Activated CD4-positive, alpha-beta T cell treated with anti-CD3 and anti-CD28 coated beads for 36 hours (primary cell): ENCODE data around the gene SOWAHB. TPM values are rescaled to one million over a fixed set of nuclear protein-coding genes. Genes with fewer than 3 reads are reported as not detected.

Experiments used
- ATAC-seq: fragments of 200-7000 bp; cut with Tn5 transposase; one replicate; pipeline ENCODE4 v1.10.0; 2021; ENCODE audit warnings: mild to moderate bottlenecking, moderate library complexity
- CTCF ChIA-PET: fragments of 350-600 bp; sonication (Branson Sonifier 250); formaldehyde crosslinking; loops from one replicate; lab custom pipeline; 2021; ENCODE audit warnings: antibody characterized with exemption; lab: Charles Lee
- POLR2A ChIA-PET: fragments of 350-600 bp; sonication (Branson Sonifier 250); formaldehyde crosslinking; loops from one replicate; lab custom pipeline; 2021; ENCODE audit warnings: antibody characterized with exemption, inconsistent platforms; lab: Charles Lee
- DNase-seq: peaks from one replicate; pipeline ENCODE4 v3.0.0-alpha.2; 2020
- H3K27ac Mint-ChIP-seq: one replicate; pipeline ENCODE4 v1.8.0; 2021; ENCODE audit warnings: mixed read lengths
- H3K27me3 Mint-ChIP-seq: one replicate; pipeline ENCODE4 v1.8.0; 2021; ENCODE audit warnings: mixed read lengths
- H3K36me3 Mint-ChIP-seq: one replicate; pipeline ENCODE4 v1.8.0; 2021; ENCODE audit warnings: low read depth, mixed read lengths
- H3K4me1 Mint-ChIP-seq: one replicate; pipeline ENCODE4 v1.8.0; 2021; ENCODE audit warnings: mixed read lengths
- H3K4me3 Mint-ChIP-seq: one replicate; pipeline ENCODE4 v1.8.0; 2021; ENCODE audit warnings: mild to moderate bottlenecking, moderate library complexity, mixed read lengths
- H3K9me3 Mint-ChIP-seq: one replicate; pipeline ENCODE4 v1.8.0; 2021; ENCODE audit warnings: low read depth, mixed read lengths
- intact Hi-C, 2 experiments: fragments of 100-400 bp; cut with DNase I in 1 of 2; cut with micrococcal nuclease in 1 of 2; formaldehyde crosslinking; loops; one replicate each; pipeline versions ENCODE4 v1.14.2 to v1.15.1; 2022 to 2024; cut with DNase I, micrococcal nuclease
- total RNA-seq, 2 experiments: library from RNA; stranded (reverse); gene quantifications; one replicate each; pipeline ENCODE4 v1.2.3, GENCODE V29; 2021

The SOWAHB gene, protein sequence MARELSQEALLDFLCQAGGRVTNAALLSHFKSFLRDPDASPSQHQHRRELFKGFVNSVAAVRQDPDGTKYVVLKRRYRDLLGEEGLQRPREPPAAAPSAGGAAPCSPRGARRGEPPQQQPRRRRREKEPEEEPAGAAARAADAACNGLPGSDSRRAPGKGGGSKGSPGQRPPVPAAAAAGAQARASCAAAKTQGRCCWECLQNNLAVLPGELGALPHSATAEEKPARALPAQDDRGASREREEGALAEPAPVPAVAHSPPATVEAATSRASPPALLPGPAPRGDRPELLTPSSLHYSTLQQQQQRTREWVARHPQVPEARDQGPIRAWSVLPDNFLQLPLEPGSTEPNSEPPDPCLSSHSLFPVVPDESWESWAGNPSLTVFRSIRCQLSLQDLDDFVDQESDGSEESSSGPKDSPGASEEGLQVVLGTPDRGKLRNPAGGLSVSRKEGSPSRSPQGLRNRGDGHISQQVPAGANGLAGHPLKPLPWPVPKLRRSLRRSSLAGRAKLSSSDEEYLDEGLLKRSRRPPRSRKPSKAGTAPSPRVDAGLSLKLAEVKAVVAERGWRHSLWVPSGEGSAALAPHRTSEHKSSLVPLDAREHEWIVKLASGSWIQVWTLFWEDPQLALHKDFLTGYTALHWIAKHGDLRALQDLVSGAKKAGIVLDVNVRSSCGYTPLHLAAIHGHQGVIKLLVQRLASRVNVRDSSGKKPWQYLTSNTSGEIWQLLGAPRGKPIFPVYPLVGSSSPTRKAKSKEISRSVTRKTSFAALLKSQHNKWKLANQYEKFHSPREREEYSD
- not detected for total RNA-seq

DNA sequence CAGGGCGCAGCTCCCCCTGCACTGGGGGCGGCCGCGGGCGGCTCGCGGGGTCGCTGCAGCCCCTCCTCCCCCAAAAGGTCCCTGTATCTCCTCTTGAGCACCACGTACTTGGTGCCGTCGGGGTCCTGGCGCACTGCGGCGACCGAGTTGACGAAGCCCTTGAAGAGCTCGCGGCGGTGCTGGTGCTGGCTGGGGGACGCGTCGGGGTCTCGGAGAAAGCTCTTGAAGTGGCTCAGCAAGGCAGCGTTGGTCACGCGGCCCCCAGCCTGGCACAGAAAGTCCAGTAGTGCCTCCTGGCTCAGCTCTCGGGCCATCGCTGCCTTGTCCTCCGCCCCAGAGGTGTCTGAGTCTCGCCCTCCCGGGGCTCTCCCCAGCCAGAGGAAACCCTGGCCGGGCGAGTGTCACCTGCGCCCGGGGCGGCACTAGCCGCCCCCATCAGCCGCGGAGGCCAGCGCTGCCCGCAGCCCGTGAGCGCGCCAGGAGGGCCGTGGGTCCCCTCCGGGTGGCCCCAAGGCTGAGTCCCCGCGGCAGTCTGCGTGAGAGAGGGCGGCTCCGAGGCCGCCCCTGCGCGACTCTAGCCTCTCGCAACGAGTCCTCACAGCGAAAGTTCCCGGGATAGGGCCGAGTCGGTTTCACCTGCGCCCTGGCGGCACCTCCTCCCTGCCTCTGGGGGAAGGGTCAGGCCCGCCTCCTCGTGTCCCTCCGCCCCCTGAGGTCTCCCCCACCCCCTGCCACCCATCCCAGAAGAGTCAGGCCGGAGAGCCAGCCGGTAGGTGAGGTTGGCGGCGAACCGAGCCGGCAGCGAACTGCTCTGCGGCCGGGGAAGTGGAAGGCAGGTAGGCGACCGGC lies at the start of gene SOWAHB:
SOWAHB (minus strand) TSS at position 609 of the 849 bp plus-strand sequence; CDS start at position 314, 295 bp downstream.
- no peaks in the 10 kb centered on the region for H3K9me3 Mint-ChIP-seq
- CTCF ChIA-PET = interaction anchor here (0.6 to 1.0 kb wide), 2 partner anchors 99 to 137 kb away, joined by 3 read pairs; no protein-coding TSS in a partner anchor
- no peak within 1 kb of the TSS for H3K27ac Mint-ChIP-seq

DNA sequence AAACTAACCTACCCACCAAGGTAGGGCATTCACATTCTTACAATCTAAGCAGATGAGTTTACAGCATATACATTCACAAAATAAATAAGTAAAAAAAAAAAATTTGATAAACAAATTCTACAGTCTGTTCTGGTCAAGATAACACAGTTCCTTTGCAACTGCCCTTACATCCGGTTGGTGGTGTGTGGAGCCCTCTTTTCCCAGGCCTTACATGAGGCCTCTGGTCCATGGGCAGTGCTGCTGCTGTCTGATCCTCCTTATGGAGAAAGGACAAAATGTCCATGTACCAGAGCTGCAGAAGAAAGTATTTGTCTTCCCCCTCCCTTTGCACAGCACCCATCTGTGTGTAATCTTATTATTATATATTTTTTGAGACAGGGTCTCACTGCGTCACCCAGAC lies 49.4 kb upstream of the SOWAHB start:
- Mint-ChIP-seq H3K27ac (no peak overlapping the region), H3K9me3 (no peaks in the 10 kb centered on the region), H3K27me3 (peaks cover 16% of the 10 kb centered on the region), H3K4me3 (no peak overlapping the region), H3K4me1 (peaks cover 11% of the 10 kb centered on the region), H3K36me3 (no peaks in the 10 kb centered on the region)
- ATAC-seq = no peak
- DNase-seq = no peak
- POLR2A ChIA-PET = no interaction called here
- CTCF ChIA-PET = interaction anchor here (0.5 kb wide), 1 partner anchor 1159 kb away, joined by 3 read pairs; no protein-coding TSS in a partner anchor
- intact Hi-C loops = no loop called here

More for the DNA sequence above, at the start of gene SOWAHB:
- peak; percentile 67 for ATAC-seq
- peaks cover 9% of the 10 kb centered on the region for H3K4me1 Mint-ChIP-seq
- intact Hi-C loops = loop anchor here in 1 of 2 experiments (5.0 kb wide), 2 partner anchors 145 to 305 kb away; no protein-coding TSS in a partner anchor
- POLR2A ChIA-PET = no interaction called here
- H3K4me3 Mint-ChIP-seq = peak within 1 kb of the TSS; percentile 56
- H3K27me3 Mint-ChIP-seq = peaks cover 39% of the 10 kb centered on the region
- peak; percentile 45 for DNase-seq
- H3K36me3 Mint-ChIP-seq = no peaks in the 10 kb centered on the region

DNA sequence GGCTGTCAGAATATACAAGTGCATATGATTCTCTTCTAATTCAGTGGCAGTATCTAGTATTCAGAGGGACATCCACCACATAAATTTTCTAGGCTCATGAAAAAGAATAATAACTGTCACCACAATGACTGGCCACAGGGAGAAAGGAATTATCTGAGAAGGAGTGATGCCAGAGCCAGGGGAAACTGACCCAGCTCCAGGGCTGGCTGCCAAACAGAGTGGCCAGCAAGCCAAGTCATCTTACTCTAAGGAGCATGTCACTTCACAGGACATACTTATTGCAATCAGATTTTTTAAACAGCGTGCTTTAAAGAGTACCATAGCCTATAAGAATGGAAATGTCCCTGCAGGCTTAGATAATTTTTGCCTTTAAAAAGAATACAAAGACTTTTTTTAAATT lies 45.8 kb upstream of the SOWAHB start:
- DNase-seq = no peak
- no peaks in the 10 kb centered on the region for H3K36me3 Mint-ChIP-seq
- intact Hi-C loops = loop anchor here in 1 of 2 experiments (5.0 kb wide), 1 partner anchor 259 kb away; no protein-coding TSS in a partner anchor
- peaks cover 3% of the 10 kb centered on the region for H3K4me1 Mint-ChIP-seq
- H3K9me3 Mint-ChIP-seq = no peaks in the 10 kb centered on the region
- H3K4me3 Mint-ChIP-seq = no peak overlapping the region
- ChIA-PET CTCF (no interaction called here), POLR2A (no interaction called here)
- peaks cover 7% of the 10 kb centered on the region for H3K27me3 Mint-ChIP-seq
- no peak for ATAC-seq
- no peak overlapping the region for H3K27ac Mint-ChIP-seq

DNA sequence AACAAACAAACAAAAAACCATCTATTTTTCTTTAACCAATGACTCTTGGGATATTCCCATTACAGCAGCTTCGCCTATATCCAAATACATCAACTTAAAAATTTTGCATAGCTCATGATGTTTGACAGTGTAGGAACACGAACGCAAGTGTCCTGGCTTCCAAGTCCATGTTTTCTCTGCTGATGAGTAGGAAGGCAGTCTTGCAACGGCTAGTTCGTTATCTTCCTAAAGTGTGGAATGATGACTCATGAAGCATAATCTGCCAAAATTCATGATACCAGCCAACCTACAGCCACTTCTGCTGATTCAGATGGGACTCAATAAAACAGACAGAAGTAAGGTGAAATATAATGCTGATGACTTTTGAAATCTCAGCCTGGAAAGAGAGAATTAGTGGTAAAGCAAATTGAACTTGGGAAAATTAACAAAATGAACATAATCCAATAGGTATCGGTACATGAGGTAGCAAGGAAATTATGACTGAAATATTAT lies 45.2 kb upstream of the SOWAHB start:
- POLR2A ChIA-PET = no interaction called here
- Mint-ChIP-seq H3K4me1 (no peaks in the 10 kb centered on the region), H3K9me3 (no peaks in the 10 kb centered on the region), H3K36me3 (no peaks in the 10 kb centered on the region), H3K27ac (no peak overlapping the region), H3K4me3 (no peak overlapping the region), H3K27me3 (peaks cover 2% of the 10 kb centered on the region)
- intact Hi-C loops = loop anchor here in 1 of 2 experiments (5.0 kb wide), 1 partner anchor 259 kb away; no protein-coding TSS in a partner anchor
- DNase-seq (no peak), ATAC-seq (no peak)
- CTCF ChIA-PET = no interaction called here

DNA sequence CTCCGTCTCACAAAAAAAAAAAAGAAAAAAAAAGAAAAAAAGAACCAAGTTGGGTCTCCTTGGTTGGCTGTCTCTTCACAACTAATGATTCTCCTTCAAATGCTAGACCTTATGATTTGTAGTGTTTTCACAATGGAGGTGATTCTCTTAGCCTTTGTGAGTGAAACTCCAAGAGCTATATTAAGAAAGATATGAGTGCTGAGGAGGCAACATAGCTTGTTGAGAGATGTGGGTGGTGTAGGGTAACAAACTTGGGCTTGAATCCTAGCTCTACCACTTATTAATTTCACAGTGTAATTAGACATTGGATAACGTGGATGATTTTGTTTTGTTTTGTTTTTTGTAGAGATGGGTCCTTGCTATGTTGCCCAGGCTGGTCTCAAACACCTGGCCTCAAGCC lies 41.2 kb upstream of the SOWAHB start:
- no peak overlapping the region for H3K4me3 Mint-ChIP-seq
- no peak for DNase-seq
- no peak for ATAC-seq
- intact Hi-C loops = no loop called here
- peaks cover 2% of the 10 kb centered on the region for H3K4me1 Mint-ChIP-seq
- CTCF ChIA-PET = no interaction called here
- no peaks in the 10 kb centered on the region for H3K27me3 Mint-ChIP-seq
- no peaks in the 10 kb centered on the region for H3K36me3 Mint-ChIP-seq
- POLR2A ChIA-PET = no interaction called here
- peaks cover 3% of the 10 kb centered on the region for H3K9me3 Mint-ChIP-seq
- no peak overlapping the region for H3K27ac Mint-ChIP-seq

DNA sequence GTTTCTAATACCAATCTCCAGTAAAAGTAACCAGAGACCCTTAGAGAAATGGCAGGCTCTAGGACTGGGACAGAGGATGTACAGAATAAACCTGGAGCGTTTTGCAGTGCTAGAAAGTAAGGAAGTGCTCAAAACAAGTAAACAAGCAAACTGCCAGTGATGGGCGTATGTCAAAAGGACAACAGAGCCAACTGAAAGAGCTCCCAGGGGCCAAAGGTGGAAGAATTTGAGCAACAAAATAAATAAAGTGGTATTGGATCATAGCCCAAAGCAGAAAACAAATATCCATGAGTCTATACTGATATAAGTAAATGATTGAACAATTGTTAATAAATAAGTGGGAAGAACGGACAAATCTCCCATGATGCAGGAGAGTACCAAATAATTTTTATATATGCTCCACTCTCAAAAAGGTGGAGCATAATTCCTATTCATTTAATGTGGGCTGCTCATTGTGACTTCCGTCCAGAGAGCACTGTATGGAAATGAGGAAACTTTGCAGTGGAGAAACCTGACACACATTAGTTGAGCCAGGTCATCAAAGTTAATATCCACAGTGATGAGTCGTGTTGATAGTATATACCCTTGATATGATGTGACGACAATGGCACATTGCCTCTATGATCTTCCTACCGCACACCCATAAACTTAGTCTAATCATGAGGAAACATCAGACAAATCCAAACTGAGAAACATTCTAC lies 33.8 kb upstream of the SOWAHB start:
- POLR2A ChIA-PET = no interaction called here
- Mint-ChIP-seq H3K4me1 (peaks cover under 1% of the 10 kb centered on the region), H3K9me3 (peaks cover 3% of the 10 kb centered on the region), H3K27me3 (peaks cover 2% of the 10 kb centered on the region), H3K4me3 (no peak overlapping the region), H3K36me3 (no peaks in the 10 kb centered on the region), H3K27ac (no peak overlapping the region)
- ATAC-seq (no peak), DNase-seq (no peak)
- CTCF ChIA-PET = no interaction called here
- intact Hi-C loops = no loop called here

DNA sequence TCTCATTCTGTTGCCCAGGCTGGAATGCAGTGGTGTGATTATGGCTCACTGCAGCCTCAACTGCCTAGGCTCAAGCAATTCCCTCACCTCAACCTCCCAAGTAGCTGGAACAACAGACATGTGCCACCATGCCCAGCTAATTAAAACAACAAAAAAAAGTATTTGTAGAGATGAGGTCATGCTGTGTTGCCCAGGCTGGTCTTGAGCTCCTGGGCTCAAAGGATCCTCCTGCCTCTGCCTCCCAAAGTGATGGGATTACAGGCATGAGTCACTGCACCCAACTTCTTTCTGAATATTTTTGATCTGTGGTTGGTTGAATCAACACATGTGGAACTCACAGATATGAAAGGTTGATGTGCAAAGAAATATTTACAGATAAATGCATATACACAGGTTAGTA lies 33.1 kb upstream of the SOWAHB start:
- Mint-ChIP-seq H3K27me3 (peaks cover 2% of the 10 kb centered on the region), H3K36me3 (no peaks in the 10 kb centered on the region), H3K4me1 (no peaks in the 10 kb centered on the region), H3K4me3 (no peak overlapping the region), H3K9me3 (no peaks in the 10 kb centered on the region), H3K27ac (no peak overlapping the region)
- CTCF ChIA-PET = no interaction called here
- intact Hi-C loops = no loop called here
- no peak for DNase-seq
- POLR2A ChIA-PET = no interaction called here
- ATAC-seq = no peak

DNA sequence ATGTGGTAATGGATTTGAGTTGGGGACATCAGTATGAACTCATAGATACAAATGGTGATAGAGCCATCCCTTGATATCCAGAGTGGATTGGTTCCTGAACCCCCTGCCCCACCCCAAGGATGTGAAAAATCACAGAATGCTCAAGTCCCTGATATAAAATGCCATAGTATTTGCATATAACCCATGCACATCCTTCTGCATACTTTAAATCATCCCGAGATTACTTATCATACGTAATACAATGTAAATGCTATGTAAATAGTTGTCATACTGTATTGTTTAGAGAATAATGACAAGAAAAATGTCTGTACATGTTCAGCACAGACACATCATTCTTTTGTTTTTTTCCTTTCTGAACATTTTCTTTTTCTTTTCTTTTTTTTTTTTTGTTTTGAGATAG lies 32.7 kb upstream of the SOWAHB start:
- Mint-ChIP-seq H3K36me3 (no peaks in the 10 kb centered on the region), H3K4me3 (no peak overlapping the region), H3K27ac (no peak overlapping the region), H3K9me3 (no peaks in the 10 kb centered on the region), H3K4me1 (no peaks in the 10 kb centered on the region), H3K27me3 (peaks cover 2% of the 10 kb centered on the region)
- ChIA-PET POLR2A (no interaction called here), CTCF (no interaction called here)
- intact Hi-C loops = no loop called here
- no peak for DNase-seq
- no peak for ATAC-seq

DNA sequence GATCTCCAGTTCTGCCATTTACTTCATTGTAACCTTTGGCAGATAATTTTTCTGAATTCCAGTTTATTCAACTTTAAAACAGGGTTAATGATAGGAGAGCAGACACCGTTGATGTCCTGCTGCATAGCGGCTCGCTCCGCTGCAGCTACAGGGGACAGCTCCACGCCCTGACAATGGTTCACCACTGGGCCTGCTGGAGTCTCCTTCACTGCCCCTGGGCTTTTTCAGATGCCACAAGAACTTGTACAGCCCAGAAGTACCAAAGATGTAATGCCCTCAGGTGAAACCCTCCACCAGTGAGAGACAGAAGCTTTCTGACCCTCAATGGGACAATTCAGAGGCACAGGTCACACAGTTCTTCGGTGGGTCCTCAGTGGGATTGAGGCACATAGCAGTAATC lies 28.9 kb upstream of the SOWAHB start:
- Mint-ChIP-seq H3K36me3 (no peaks in the 10 kb centered on the region), H3K27me3 (peaks cover 2% of the 10 kb centered on the region), H3K4me3 (no peak overlapping the region), H3K27ac (no peak overlapping the region), H3K4me1 (no peaks in the 10 kb centered on the region), H3K9me3 (no peaks in the 10 kb centered on the region)
- ChIA-PET CTCF (no interaction called here), POLR2A (no interaction called here)
- intact Hi-C loops = no loop called here
- DNase-seq (no peak), ATAC-seq (no peak)

DNA sequence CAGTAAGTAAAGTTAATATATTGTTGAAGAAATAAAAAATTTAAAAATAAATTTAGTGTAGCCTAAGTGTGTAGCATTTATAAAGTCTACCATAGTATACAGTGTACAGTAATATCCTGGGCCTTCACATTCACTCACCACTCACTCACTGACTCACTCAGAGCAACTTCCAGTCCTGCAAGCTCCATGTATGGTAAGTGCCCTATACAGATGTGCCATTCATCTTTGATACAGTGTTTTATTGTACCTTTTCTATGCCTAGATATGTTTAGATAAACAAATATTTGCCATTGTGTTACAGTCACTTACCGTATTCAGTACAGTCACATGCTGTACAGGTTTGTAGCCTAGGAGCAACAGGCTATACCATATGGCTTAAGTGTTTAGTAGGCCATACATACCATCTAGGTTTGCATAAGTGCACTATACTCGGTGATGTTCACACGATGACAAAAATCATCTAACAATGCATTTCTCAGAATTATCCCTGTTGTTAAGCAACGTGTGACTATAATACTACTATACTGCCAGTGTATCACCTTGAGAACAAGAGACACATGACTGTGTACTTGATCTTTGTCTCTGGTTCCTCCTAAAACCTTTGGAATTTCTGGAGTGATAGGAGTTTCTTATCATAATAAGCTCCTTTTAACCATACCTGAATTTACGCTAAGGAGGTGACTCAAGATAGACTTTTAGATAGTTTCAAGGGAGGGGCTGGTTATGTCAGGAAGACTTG lies 25.8 kb upstream of the SOWAHB start:
- DNase-seq (no peak), ATAC-seq (no peak)
- Mint-ChIP-seq H3K27ac (no peak overlapping the region), H3K9me3 (no peaks in the 10 kb centered on the region), H3K4me1 (no peaks in the 10 kb centered on the region), H3K36me3 (no peaks in the 10 kb centered on the region), H3K27me3 (no peaks in the 10 kb centered on the region), H3K4me3 (no peak overlapping the region)
- ChIA-PET POLR2A (no interaction called here), CTCF (no interaction called here)
- intact Hi-C loops = no loop called here
